GM12891 (cell line): Measurements from ENCODE around the gene DSCAM.

Experiments
- POLR2A ChIP-seq: IDR thresholded peaks from 2 replicates; pipeline ENCODE4 v1.6.1; 2011; ENCODE audit warnings: low read depth, low read length, control low read depth
- POLR2AphosphoS5 ChIP-seq: IDR thresholded peaks from 2 replicates; pipeline ENCODE4 v1.6.1; 2011; ENCODE audit warnings: low read depth, low read length, control low read depth
- POU2F2 ChIP-seq: IDR thresholded peaks from 2 replicates; pipeline ENCODE4 v1.6.1; 2011; ENCODE audit warnings: low read depth, mild to moderate bottlenecking, control low read depth, low read length, moderate library complexity
- SPI1 ChIP-seq: IDR thresholded peaks from 2 replicates; pipeline ENCODE4 v1.6.1; 2011; ENCODE audit warnings: low read depth, low read length, control low read depth
- TAF1 ChIP-seq: IDR thresholded peaks from 2 replicates; pipeline ENCODE4 v1.6.1; 2011; ENCODE audit warnings: low read depth, low read length, control low read depth

GRCh38 chr21:40200126-40200525 lies 646.8 kb downstream of the DSCAM start:
- TF ChIP-seq POLR2A (no peak), POLR2AphosphoS5 (no peak), POU2F2 (no peak), TAF1 (no peak), SPI1 (no peak)
